Activated T-cell treated with anti-CD3 and anti-CD28 coated beads for 48 hours (primary cell): ENCODE results near the gene NANP.
"Not testable (repeated sequence)": the region's sequence is repeated elsewhere in the genome, so short reads cannot be mapped to it uniquely, and the experiment has no call there.

Experiments used
- DNase-seq: peaks from one replicate; pipeline ENCODE4 v3.0.0-alpha.2; 2020; ENCODE audit warnings: low read depth

Gene NANP

GRCh38 chr20:25606094-25606695 is 17.6 kb downstream of the NANP start:
- DNase-seq = no peak

DNA sequence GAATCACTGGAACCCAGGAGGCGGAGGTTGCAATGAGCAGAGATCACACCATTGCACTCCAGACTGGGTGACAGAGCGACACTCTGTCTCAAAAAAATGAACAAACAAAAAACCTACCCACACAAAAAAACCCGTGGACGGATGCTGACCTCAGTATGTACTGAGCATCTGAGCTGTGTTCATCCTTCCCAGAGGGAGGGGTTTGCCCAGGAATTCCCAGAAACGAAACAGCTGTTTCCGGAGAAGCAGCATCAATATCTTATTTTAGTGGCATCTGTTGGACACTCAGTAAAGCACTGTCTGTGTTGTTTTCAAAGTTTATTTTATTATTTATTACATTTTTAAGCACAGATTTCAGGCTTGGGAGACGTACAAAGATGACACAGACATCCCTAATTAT is 18.7 kb downstream of the NANP start:
- DNase-seq = no peak

GRCh38 chr20:25604611-25605010 is 19.2 kb downstream of the NANP start:
- no peak for DNase-seq

- not testable (repeated sequence) for DNase-seq
Observed at GRCh38 chr20:25602914-25603309, 20.9 kb downstream of the NANP start.

GRCh38 chr20:25602191-25602913 is 21.5 kb downstream of the NANP start:
- not testable (repeated sequence) for DNase-seq

DNA sequence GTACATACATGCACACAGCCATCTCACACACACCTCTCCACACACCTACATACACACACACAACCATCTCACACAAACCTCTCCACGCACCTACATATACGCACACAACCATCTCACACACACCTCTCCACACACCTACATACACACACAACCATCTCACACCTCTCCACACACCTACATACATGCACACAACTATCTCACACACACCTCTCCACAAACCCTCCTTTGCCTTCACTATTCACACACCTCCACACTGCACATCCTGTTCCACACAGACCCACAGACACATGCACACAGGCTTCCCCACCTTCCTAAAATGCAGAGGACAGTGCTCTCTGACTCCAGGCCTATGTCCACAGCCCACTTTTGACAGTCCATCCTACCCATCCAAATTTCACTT is 22.2 kb downstream of the NANP start:
- no peak for DNase-seq

DNA sequence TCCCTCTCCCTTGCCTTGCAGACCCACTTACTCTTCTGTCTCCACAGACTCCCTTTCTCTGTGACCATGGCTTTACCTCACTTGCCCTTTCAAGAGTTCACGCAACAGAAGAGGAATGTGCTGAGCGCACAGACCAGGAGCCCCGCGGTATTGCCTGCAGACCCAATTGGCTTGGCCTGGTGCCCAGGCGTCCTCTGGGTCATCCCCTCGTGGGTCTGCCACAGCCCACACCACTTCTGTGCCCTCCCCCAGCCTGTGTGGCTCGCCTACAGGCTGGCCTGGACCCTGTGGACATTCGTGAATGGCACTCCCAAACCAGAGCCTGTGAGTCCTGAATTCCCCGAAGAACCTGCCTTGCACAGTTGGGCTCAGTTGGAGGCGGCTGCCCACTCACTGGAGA is 23.2 kb downstream of the NANP start:
- DNase-seq = no peak

DNA sequence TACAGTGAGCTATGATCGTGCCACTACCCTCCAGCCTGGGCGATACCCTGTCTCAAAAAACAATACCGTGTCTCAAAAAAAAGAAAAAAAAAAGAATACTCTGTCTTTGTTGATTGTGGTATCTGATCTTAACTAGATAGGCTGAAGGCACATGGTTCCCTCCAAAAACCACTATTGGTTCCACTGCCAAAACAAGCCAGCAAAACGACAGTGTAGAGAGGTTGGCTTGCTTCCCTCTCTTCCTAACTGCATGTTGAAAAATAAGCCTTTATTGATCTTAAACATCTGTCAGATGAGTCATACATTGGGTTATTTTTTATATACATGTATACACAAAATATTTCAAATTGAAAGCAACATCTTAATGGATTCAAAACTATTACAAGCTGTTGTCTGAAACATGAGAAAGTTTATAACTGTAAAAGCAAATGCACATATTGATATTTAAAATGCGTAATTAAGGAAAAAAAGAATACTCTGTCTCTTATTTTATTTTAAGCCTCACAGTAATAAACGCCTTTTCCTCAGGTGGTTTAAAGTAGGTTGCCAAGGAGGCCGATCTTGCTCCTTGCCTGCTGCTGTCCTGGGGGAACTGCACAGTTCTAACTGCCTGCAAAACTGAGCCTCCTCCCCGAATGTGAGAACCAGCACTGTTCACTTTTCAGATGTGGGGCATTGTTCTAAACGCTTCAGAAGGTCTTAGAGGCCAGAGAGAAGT is 31.5 kb downstream of the NANP start:
- no peak for DNase-seq

DNA sequence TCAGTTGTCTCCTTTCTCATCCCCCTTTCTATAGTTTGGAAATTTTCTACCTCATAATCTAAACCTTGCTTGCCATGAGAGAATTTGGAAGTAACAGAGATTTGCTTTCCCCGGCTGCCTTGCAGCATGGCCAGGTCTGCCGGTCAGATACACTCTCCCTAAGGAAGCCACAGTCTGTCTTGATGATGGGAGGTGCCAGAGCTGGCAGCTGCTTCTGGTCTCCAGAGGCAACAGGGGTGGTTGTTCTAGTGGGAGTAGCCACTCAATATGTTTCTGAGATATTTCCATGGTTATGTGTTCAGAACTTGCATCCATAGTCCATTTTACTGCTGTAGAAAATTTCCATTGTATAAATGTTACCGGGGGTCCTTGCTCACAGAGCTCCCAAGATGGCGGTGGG is 33.0 kb downstream of the NANP start:
- DNase-seq = not testable (repeated sequence)

- no peak for DNase-seq
Observed at GRCh38 chr20:25588491-25588890, 35.3 kb downstream of the NANP start.

GRCh38 chr20:25587536-25587935 is 36.3 kb downstream of the NANP start:
- no peak for DNase-seq

DNA sequence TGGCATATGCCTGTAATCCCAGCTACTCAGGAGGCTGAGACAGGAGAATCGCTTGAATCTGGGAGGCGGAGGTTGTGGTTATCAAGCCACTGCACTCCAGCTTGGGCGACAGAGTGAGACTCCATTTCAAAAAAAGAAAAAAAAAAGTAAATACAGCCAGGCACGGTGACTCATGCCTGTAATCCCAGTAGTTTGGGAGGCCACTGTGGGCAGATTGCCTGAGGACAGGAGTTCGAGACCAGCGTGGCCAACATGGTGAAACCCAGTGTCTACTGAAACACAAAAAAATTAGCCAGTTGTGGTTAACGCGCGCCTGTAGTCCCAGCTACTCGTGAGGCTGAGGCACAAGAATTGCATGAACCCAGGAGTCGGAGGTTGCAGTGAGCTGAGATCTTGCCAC is 36.9 kb downstream of the NANP start:
- no peak for DNase-seq

DNA sequence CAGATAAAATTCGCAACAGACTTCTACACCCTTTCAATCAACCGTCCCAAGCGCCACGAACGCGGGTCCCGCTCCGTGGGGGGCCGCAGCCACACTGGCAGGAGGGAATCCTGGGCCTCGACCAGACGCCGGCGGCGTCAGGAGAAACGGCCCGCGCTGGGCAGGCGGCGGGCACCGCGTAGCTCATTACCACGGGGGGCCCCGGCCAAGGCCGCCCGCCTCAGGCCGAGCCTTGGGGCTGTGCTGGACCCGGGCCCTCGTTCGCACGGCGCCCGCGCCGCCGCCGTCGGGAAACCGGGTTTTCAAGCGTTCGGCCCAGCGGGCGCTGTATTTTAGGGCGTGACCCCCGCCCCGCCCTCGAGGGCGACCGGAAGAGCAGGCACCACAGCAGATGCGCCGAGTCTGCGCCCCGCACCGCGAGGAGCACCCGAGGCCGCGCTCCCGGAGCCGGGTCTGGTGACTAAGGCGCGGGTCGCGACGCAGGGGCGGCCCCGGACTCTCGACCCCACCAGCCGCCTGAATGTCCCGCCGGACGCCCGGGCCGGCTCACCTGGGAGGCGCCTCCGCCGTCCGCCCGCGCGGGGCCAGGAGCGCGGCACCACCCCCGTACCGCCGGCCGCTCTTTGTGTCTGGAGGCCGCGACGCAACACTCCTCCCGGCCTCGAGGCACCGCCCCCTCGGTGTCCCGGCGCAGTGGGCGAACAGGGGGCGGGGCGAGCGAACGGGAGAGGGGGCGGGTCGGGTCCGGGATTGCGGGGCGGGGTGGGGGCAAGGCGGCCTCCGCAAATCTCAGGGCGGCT is 38.7 kb downstream of the NANP start, which contains the start of gene NINL:
Gene NINL, minus strand, starts transcription at position 627 of the 800 bp plus-strand sequence. CDS start 58,944 bp downstream, outside the sequence.
- peak; percentile 50 for DNase-seq

DNA sequence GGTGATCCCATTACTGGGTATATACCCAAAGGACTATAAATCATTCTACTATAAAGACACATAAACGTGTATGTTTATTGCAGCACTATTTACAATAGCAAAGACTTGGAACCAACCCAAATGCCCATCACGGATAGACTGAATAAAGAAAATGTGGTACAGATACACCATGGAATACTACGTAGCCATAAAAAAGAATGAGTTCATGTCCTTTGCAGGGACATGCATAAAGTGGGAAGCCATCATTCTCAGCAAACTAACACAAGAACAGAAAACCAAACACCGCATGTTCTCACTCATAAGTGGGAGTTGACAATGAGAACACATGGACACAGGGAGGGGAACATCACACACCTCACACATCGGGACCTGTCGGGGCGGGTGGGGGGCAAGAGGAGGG is 40.2 kb downstream of the NANP start:
- not testable (repeated sequence) for DNase-seq

GRCh38 chr20:25580711-25581110 is 43.1 kb downstream of the NANP start:
- DNase-seq = no peak

- DNase-seq = no peak
Observed at GRCh38 chr20:25579081-25579770, 44.6 kb downstream of the NANP start.

GRCh38 chr20:25576783-25577530 is 46.9 kb downstream of the NANP start:
- DNase-seq = no peak

- DNase-seq = no peak
Observed at GRCh38 chr20:25574411-25574810, 49.4 kb downstream of the NANP start.

- DNase-seq = no peak
Observed at GRCh38 chr20:25573288-25574251, 50.2 kb downstream of the NANP start.

GRCh38 chr20:25571817-25572216 is 52.0 kb downstream of the NANP start:
- no peak for DNase-seq
